ENCODE data around the gene ZFYVE28.
A peak's percentile ranks its signal among the peaks of the same experiment; 100 is the strongest.
"Not testable (repeated sequence)": the region's sequence is repeated elsewhere in the genome, so short reads cannot be mapped to it uniquely, and the experiment has no call there.

Gene ZFYVE28

GRCh38 chr4:2245057-2245786, 173.2 kb downstream of the ZFYVE28 start:
- DNase-seq, result peak in 8 of 42 donors; percentile 1 to 40 (median 11)
- intact Hi-C loops (cut with DNase I), result no loop called here

- DNase-seq, result peak in 32 of 42 donors; percentile 18 to 80 (median 56)
- intact Hi-C loops (cut with DNase I), result no loop called here
Observed at GRCh38 chr4:2243681-2244380, 174.6 kb downstream of the ZFYVE28 start.

- intact Hi-C loops (cut with DNase I), result loop anchor here (1.0 kb wide), 1 partner anchor 21 kb away; the partner anchor contains the start of gene MXD4
Observed at GRCh38 chr4:2241410-2242353, 176.8 kb downstream of the ZFYVE28 start, which contains the start of the genes HAUS3 and POLN. Gene HAUS3 (minus strand): TSS chr4:2242121. CDS start chr4:2240946, 1,175 bp downstream. Gene POLN (minus strand): TSS chr4:2242121. CDS start chr4:2229231, 12,890 bp downstream.

GRCh38 chr4:2241003-2241402, 177.4 kb downstream of the ZFYVE28 start:
- intact Hi-C loops (cut with DNase I), result no loop called here
- DNase-seq, result no peak

More at GRCh38 chr4:2241410-2242353, 176.8 kb downstream of the ZFYVE28 start, which contains the start of the genes HAUS3 and POLN:
- DNase-seq, result peak; percentile 92 to 99 (median 98)

GRCh38 chr4:2236944-2237666, 181.3 kb downstream of the ZFYVE28 start:
- DNase-seq, result no peak
- intact Hi-C loops (cut with DNase I), result no loop called here

GRCh38 chr4:2231082-2231481, 187.4 kb downstream of the ZFYVE28 start:
- no peak for DNase-seq
- intact Hi-C loops (cut with DNase I), result no loop called here

- no peak for DNase-seq
- intact Hi-C loops (cut with DNase I), result no loop called here
Observed at GRCh38 chr4:2226261-2226660, 192.2 kb downstream of the ZFYVE28 start.

GRCh38 chr4:2222838-2223237, 195.6 kb downstream of the ZFYVE28 start:
- DNase-seq, result no peak
- intact Hi-C loops (cut with DNase I), result no loop called here

GRCh38 chr4:2221378-2221777, 197.1 kb downstream of the ZFYVE28 start:
- intact Hi-C loops (cut with DNase I), result not testable (repeated sequence)

GRCh38 chr4:2220016-2220630, 198.3 kb downstream of the ZFYVE28 start:
- DNase-seq, result peak; percentile 59 to 90 (median 80)
- intact Hi-C loops (cut with DNase I), result no loop called here

More at GRCh38 chr4:2221378-2221777, 197.1 kb downstream of the ZFYVE28 start:
- not testable (repeated sequence) for DNase-seq
